ENCODE measurements around the gene KRT78. TPM values are rescaled to one million over a fixed set of nuclear protein-coding genes. Genes with fewer than 3 reads are reported as not detected.

The KRT78 gene
- total RNA-seq, 1 experiment from 2014 or later, result not detected

DNA sequence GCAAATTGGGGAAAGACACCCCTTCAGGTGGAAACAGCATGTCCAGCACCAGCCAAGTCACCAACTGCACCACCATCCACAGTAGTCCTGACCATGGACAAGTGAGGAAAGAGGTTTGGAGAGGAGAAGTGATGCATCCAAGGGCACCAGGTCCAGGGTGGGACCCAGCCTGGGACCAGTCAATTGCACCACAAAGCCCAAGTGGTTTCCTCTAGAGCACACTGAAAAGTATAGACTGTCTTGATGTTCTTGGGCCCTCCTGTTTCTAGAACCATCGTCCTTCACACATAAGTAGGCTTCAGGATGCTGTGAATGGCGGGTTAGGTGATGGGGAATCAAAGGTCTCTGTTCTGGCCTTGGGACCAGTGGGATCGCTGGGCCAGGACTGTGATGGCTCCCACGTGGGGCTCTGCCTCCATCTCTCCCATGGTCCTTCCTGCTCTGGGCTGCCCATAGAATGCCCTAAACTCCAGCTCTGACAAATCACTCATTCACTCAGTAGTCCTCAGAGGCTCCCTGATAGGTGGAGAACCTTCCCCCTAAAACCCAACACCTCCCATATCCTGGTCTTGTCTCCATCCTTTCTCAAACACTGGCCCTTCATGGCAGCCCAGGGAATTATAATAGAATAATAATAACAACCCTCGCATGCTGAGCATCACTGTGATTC, 23.9 kb downstream of the KRT78 start:
- no peak for DNase-seq (ENCODE audit: low spot score)

- DNase-seq (ENCODE audit: low spot score), result no peak
These were observed 24.9 kb downstream of the KRT78 start for GRCh38 chr12:52823761-52824450.

DNA sequence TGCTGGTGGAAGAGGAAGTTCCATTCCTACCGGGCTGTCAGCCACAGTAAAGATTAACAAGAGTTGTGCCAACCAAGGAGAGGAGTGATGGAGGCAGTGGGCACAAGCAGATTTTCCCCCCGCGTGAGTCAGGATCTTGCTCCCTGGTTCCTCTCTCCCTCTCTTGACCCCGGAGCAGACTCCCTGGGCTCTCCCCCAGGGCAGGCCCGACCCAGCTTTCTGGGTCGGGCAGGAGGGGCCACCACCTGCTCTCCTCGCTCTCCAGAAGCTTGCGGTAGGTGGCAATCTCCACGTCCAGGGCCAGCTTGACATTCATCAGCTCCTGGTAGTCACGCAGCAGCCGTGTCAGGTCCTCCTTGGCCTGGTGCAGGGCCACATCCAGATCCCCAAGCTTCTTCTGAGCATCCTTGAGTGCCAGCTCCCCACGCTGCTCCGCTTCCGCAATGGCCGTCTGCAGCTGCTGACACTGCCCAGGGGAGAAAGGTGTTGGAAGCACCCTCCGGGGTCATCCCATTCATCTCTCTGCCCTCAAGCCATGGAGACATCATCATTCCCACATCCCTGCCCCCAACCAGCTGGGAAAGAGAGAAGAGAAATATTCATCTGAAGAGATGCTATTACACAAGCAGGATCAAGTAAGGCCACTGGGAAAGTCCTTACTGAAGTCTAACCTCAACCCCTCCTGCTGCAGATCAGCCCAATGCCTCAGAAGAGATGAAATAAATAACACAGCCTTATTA, 25.9 kb downstream of the KRT78 start:
- no peak for DNase-seq (ENCODE audit: low spot score)

- no peak for DNase-seq (ENCODE audit: low spot score)
These were observed 26.8 kb downstream of the KRT78 start for GRCh38 chr12:52821826-52822660.

DNA sequence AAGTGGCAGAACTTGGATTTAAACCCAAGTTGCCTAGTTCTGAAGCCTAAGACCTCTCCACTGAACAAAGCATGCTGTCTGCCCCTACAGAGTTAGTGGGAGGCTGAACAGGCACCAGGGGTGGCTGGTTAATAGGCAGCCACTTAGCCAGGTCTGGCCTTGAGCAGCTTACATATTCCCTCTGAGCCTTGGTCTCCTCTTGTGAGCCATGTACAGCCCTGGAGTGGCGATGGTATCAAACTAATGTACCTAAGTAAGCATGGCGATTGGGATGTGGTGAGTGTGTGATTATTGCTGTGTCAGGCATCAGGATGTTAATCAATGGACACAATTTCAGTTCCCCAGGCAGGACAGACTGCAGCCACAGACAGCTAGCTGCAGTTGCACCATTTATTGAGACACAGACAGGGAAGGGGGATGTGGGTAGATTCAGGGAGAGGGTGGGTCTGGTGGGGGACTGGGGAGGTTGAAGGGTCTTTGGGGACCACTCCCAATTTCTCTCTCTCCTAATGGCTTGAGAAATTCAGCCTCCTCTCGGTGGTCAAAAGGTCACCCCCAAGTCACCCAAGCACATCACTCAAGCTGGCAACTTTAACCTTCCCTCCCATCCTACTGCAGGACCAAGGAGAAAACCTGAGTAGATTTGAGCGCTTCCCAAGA, 27.6 kb downstream of the KRT78 start:
- no peak for DNase-seq (ENCODE audit: low spot score)

DNA sequence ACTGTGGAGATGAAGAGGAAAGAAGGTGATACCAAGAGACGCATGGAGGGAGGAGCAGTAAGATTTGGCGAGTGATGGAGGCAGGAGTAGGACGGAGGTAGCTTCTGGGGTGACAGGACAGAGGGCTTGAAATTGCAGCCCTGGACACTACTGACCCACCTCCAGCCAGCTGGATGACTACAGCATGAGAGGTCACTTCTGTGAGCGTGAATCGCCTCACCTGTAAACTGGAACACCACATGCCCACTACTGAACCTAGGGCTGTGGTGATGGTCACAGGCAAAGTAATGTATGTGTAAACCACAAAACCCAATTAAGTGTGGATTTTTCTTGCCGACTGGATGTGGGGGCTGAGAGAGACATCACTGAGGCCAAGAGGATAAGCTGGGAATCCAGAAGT, 28.3 kb downstream of the KRT78 start:
- DNase-seq (ENCODE audit: low spot score), result no peak

DNA sequence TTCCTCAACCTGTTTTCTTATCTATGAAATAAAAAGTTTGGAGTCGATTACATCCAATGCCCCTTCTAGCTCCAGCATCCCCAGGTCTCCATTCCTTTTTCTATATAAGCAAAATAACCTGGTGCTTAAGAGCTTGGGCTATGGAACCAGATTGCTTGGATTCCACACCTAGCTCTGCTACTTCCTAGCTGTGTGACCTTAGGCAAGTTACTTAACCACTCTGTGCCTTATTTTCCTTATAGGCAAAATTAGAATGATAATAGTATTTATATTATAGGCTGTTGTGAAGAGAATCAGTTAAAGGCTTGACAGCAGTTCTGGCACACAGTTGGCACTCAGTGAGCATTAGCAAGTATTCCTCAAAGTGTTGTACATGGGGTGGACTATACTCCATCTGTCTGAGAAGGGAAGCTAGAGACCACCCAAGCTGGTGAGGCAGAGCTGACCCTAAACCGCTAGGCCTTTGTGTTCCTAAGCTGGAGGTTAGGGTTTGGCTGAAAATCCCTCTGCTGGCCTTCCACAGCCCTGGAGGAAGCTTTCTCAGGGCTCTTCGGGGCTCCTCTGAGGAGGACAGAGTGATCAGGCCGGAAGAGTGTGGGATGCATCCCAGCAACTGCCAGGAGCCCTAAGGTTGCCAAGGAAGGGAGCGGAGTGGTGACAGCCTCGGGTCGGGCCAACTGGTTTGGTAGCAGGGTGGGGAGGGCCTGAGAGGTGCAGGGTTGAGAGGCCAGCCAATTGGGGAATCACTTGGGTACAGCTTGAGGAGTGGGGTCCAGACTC, 28.9 kb downstream of the KRT78 start:
- DNase-seq (ENCODE audit: low spot score), result no peak

DNA sequence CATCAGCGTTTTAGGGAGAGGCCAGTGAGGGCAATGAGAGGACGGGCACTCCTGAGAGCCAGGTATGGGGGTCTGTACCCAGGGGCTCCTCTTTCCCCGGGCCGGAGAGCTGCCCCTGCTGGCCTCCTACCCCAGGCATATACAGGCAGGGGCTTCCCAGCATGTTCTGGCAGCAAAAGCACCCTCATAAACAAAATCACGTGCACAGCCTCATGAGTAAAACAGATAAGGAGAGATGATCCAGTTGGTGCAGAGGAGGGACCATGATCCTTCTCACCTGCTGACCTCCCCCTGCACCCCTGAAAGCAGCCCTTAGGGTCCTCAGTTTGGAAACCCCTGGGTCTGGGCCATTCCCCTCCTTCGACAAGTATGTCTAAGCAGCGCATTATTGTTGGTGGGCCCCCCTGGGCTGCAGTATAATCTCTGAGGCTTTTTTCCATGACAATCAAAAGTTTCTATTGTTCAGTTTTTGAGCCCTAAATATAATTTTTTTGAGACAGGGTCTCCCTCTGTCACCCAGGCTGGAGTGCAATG, 29.8 kb downstream of the KRT78 start:
- DNase-seq (ENCODE audit: low spot score), result no peak

DNA sequence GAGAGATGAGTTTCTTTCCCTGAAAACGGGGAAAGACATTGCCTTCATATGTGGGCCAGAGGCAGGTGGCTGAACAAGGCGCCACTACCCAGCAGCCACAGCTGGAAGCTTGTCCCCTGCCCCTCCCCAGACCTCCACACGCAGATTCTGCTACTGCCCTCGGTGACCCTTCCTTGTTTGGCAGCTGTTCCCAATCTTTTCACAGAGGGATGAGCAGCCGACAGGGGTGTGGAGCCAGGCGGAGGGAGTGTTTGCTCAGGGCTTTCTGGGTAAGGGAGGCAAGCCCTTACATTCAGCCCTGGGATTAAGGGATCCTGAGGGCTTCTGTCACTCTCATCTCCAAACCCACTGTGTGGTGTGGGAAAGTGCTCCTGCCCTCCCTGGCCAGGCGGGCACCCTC, 30.4 kb downstream of the KRT78 start:
- no peak for DNase-seq (ENCODE audit: low spot score)

DNA sequence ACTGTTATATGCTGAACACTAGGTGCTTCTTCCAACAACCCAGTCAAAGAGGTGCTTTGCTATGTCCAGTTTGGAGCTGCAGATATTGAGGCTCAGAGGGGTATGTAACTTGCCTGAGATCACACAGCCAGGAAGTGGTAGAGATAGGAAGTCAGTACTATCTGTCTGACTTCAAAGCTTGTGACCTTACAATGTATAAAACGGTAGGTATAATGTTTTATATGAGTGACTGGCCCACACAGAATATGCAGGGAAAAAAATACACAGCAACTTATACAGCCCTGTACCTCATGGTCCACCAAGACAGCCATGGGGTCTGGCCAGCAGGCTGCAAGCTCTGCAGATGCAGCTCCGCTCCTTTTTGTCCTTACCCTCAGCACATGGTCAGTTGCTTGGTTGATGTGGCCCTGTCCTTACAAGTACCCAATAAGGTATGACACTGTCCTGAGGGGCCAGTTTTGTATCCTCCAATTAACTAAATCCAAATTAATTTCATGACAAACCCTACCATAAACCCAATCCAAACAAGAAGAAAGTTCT, 31.0 kb downstream of the KRT78 start:
- DNase-seq (ENCODE audit: low spot score), result no peak

- DNase-seq (ENCODE audit: low spot score), result no peak
These were observed 31.6 kb downstream of the KRT78 start for GRCh38 chr12:52817003-52817698.

DNA sequence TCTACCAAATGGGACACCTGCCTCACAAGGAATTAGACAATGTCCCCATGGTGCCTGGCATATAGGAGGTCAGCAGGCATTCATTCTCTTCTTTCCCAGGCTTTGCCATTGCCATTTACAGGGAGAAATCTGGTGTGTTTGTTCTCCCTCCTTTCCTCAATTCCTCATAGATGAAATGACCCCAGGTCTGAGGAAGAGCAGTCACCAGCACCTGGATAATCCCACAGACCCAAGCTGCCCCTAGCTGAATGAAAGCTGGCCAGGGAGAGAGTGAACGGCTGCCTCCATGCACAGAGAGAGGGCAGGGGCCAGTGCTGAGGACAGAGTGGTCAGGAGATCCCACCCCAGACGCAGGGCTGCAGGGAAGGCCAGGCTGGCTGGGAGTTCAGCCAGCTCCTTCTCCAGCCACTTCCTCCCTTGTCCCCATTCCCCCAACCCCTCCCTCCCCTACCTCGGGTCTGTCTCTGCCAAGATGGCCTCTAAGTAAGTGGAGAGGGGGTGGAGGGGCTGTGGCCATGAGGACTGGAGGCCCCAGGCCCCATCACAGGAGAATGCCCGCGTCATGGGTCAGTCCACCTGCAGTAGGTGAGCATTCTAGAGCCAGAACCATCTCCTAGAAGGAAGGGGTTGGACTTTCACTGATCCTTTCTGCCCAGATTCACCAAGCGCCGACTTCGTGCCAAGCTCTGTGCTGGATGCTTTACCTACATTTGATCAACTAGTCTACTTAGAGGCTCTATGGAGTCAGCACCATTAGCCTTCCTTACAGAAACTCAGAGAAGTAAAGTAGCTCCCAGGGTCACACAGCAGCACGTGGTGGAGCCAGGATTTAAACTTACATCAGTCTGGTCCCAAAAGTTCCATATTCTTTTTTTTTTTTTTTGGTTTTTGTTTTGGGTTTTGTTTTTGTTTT, 32.9 kb downstream of the KRT78 start:
- no peak for DNase-seq (ENCODE audit: low spot score)

- DNase-seq (ENCODE audit: low spot score), result no peak
These were observed 33.6 kb downstream of the KRT78 start for GRCh38 chr12:52815161-52815560.

DNA sequence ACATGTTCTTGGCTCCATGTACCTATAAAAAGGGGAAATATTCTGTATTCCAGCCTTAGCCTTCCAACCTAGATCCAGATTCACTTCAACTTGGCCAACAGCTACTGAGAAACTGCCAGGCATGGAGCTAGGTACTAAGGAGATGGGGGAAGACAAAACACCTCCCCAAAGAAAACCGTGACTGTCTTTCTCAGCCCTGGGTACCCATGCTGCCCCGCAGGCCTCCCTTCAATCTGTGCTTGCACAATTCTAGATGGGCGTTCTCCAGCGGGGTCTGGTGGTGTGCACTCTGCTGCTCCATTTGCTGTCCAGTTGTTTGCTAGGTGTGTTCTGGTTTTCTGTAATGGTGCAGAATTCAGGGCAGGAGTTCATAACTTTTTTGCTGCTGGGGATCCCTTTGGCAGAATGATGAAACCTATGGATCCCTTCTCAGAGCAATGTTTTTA, 34.1 kb downstream of the KRT78 start:
- no peak for DNase-seq (ENCODE audit: low spot score)

DNA sequence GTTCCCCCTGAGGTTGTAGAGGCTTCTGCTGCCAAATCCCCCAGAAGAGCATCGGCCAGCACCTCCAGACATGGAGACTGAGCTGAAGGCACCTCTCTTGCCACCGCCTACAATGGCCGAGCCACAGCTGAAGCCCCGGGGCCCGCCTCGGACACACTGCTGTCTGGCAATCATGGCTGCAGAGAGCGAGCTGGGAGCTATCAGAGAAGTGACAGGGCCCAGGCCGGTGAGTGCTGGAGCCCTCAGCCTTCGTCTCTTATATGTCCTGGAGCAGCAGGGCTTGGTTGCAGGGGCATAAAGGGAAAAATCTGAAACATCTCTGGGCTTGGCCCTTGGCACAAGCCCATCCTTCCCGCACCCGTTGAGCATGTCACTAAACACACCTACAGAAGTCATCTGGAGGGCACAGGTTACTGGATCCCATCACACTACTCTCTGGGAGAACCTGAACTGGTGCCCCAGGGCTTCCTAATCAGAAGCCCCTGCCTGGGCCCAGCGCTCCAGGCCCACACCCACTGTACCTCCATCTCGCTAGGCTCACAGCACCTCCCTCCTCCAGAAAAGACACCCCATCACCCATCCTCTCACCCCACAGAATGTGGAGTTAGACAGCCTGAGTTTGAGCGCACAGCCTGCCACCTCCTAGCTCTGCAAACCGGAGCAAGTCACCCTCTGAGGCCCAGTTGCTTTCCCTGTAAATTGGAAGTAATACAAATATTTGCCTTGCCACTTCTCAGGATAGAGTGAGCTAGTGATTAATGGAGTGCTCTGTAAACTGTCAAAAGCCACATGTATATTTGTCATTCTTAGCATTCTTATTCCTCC, 34.7 kb downstream of the KRT78 start, which contains the start of gene KRT4:
Gene KRT4, minus strand, starts transcription at position 232 of the 825 bp plus-strand sequence. Its CDS starts 58 bp downstream, at position 174.
- DNase-seq (ENCODE audit: low spot score), result no peak

DNA sequence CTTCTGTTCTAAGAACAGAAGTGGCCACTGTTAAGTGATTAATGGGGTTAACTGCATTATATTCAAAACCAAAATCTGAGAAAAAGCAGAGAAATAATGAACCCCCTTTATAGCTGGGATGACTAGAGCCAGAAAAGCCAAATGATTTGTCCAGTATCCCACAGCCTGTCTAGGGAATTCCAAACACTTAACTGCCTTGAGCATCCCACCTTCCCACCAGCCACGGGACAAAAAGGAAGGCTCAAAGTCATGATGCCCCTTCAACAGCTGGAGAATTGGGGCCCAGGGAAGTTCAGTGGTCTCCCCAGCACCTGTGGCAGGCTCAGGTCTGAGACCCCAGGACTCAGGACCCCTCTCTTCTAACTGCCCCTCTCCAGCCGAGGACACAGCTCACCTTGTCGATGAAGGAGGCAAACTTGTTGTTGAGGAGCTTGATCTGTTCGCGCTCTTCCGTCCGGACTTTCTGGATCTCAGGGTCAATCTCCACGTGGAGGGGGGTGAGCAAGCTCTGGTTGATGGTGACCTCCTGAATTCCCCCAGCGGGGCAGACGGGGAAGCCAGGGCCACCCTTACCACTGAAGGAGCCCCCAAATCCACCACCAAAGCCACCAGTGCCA, 35.5 kb downstream of the KRT78 start:
- DNase-seq (ENCODE audit: low spot score), result no peak

DNA sequence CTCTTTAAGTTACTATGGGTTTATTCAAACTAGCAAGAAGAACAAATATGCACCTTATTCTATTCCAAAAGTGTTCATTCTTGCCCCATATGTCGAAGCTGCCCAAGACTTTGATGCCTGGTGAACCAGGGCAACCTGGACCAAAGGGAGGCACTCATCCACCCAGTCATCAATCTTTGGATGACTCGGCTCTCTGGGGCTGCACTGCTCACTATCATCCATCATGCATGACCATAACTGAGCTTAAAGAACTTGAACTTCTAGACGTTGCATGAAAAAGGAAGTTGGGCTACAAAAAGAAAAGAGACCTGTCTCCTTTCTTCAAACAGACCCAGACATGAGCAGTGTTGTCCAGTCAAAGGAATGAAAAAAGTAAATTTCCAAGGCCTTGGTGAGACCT, 36.0 kb downstream of the KRT78 start:
- DNase-seq (ENCODE audit: low spot score), result no peak
